A549 (cell line): ENCODE results near the gene CALML3.

ENCODE experiments used
- CEBPB ChIP-seq, 2 experiments: fragments of >200 bp in 1 of 2; sonication (Bioruptor Twin) in 1 of 2; formaldehyde crosslinking in 1 of 2; IDR thresholded peaks; 2 replicates each; pipeline ENCODE4 v1.6.1; 2012 to 2016
- CHD4 ChIP-seq: fragments of 200-600 bp; sonication (generic); IDR thresholded peaks from 2 replicates; pipeline ENCODE4 v1.6.1; 2016; ENCODE audit warnings: antibody characterized with exemption, mild to moderate bottlenecking, borderline replicate concordance
- EP300 ChIP-seq, 2 experiments: fragments of >200 bp; sonication (Bioruptor Twin); formaldehyde crosslinking; IDR thresholded peaks; 2 replicates in 1 of 2; 3 replicates in 1 of 2; pipeline ENCODE4 v1.6.1; 2016 to 2017
- HOXA7 ChIP-seq: fragments of 250-450 bp; sonication (Bioruptor Pico); IDR thresholded peaks from 2 replicates; pipeline ENCODE4 v1.5.0; 2020; ENCODE audit warnings: mild to moderate bottlenecking, moderate library complexity
- POLR2A ChIP-seq: IDR thresholded peaks from 2 replicates; pipeline ENCODE4 v1.6.1; 2012; ENCODE audit warnings: mild to moderate bottlenecking, low read length
- POLR2AphosphoS2 ChIP-seq: conservative IDR thresholded peaks from 2 replicates; pipeline ENCODE4 v1.6.1; 2012; ENCODE audit warnings: low read length, improper control_type of control experiment, inconsistent platforms
- RCOR1 ChIP-seq: fragments of 150-350 bp; IDR thresholded peaks from 2 replicates; pipeline ENCODE4 v1.6.1; 2014; ENCODE audit warnings: antibody characterized with exemption, low read length, low read depth
- RNF2 ChIP-seq: fragments of 200-600 bp; sonication (generic); IDR thresholded peaks from 2 replicates; pipeline ENCODE4 v1.6.1; 2016; ENCODE audit warnings: low read depth, mild to moderate bottlenecking, antibody characterized with exemption, moderate library complexity, borderline replicate concordance
- SMC3 ChIP-seq: fragments of >200 bp; sonication (Bioruptor Twin); formaldehyde crosslinking; IDR thresholded peaks from 3 replicates; pipeline ENCODE4 v1.6.1; 2018; ENCODE audit warnings: inconsistent platforms
- ZC3H11A ChIP-seq: fragments of 450-650 bp; IDR thresholded peaks from 2 replicates; pipeline ENCODE4 v1.6.1; 2014; ENCODE audit warnings: antibody characterized with exemption, mild to moderate bottlenecking
- TF ChIP-seq, protein P1 (sequence below): fragments of >200 bp; sonication (Bioruptor Twin); formaldehyde crosslinking; IDR thresholded peaks from 3 replicates; pipeline ENCODE4 v1.5.1; 2016
- TF ChIP-seq, protein P2 (sequence below): IDR thresholded peaks from 2 replicates; pipeline ENCODE4 v1.6.1; 2012
- TF ChIP-seq, protein P3 (sequence below): IDR thresholded peaks from 2 replicates; pipeline ENCODE4 v1.6.1; 2012

DNA sequence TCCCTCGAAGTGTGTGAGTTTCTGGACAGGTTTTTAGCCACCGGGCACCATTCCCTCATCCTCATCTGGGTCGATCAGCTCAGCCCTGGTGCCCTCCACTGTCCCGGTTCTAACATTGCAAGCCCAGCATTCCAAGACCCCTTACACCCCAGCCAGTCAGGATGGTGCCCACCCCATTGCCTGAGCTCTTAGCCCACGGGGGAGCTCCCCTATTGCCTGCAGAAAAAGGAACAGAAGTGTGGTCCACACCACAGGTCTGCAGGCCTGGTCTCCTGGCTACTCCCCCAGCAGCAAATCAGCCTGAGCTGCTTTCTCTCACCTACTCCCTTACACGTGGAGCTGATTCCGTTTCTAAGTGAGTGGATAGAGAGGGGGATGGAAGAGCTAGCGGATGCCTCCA lies 30.1 kb upstream of the CALML3 start:
- TF ChIP-seq, protein P1, sequence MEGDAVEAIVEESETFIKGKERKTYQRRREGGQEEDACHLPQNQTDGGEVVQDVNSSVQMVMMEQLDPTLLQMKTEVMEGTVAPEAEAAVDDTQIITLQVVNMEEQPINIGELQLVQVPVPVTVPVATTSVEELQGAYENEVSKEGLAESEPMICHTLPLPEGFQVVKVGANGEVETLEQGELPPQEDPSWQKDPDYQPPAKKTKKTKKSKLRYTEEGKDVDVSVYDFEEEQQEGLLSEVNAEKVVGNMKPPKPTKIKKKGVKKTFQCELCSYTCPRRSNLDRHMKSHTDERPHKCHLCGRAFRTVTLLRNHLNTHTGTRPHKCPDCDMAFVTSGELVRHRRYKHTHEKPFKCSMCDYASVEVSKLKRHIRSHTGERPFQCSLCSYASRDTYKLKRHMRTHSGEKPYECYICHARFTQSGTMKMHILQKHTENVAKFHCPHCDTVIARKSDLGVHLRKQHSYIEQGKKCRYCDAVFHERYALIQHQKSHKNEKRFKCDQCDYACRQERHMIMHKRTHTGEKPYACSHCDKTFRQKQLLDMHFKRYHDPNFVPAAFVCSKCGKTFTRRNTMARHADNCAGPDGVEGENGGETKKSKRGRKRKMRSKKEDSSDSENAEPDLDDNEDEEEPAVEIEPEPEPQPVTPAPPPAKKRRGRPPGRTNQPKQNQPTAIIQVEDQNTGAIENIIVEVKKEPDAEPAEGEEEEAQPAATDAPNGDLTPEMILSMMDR, result no peak
- TF ChIP-seq POLR2A, result no peak
- TF ChIP-seq SMC3, result no peak
- TF ChIP-seq, protein P2, sequence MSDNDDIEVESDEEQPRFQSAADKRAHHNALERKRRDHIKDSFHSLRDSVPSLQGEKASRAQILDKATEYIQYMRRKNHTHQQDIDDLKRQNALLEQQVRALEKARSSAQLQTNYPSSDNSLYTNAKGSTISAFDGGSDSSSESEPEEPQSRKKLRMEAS, result no peak
- no peak for TF ChIP-seq EP300 (IDR thresholded peaks at IDR 0.05)
- TF ChIP-seq, protein P3, sequence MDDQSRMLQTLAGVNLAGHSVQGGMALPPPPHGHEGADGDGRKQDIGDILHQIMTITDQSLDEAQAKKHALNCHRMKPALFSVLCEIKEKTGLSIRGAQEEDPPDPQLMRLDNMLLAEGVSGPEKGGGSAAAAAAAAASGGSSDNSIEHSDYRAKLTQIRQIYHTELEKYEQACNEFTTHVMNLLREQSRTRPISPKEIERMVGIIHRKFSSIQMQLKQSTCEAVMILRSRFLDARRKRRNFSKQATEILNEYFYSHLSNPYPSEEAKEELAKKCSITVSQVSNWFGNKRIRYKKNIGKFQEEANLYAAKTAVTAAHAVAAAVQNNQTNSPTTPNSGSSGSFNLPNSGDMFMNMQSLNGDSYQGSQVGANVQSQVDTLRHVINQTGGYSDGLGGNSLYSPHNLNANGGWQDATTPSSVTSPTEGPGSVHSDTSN, result no peak
- TF ChIP-seq CHD4, result no peak
- no peak for TF ChIP-seq RCOR1
- no peak for TF ChIP-seq HOXA7 (CRISPR knock-in tag)
- no peak for TF ChIP-seq RNF2
- TF ChIP-seq POLR2AphosphoS2, result no peak
- no peak for TF ChIP-seq CEBPB (IDR thresholded peaks at IDR 0.05)
- TF ChIP-seq ZC3H11A, result no peak
